Endothelial cell of umbilical vein (primary cell): ENCODE results near the gene SHISA9.

Experiments used
- EZH2 ChIP-seq: IDR thresholded peaks from 2 replicates; pipeline ENCODE4 v1.6.1; 2012; ENCODE audit warnings: borderline replicate concordance, low read depth, mild to moderate bottlenecking, moderate library complexity, low read length, inconsistent platforms; ENCODE audit not compliant: severe bottlenecking
- FOS ChIP-seq: IDR thresholded peaks from 2 replicates; pipeline ENCODE4 v1.6.1; 2011; ENCODE audit warnings: mild to moderate bottlenecking, low read length, moderate library complexity, borderline replicate concordance; ENCODE audit not compliant: insufficient read depth
- JUN ChIP-seq: IDR thresholded peaks from 2 replicates; pipeline ENCODE4 v1.6.1; 2011; ENCODE audit warnings: borderline replicate concordance, low read depth; ENCODE audit not compliant: insufficient read length, insufficient read depth
- MYC ChIP-seq: IDR thresholded peaks from one replicate; pipeline ENCODE4 v1.6.1; 2011; ENCODE audit warnings: mild to moderate bottlenecking, low read depth, low read length
- POLR2A ChIP-seq: IDR thresholded peaks from 2 replicates; pipeline ENCODE4 v1.6.1; 2012; ENCODE audit warnings: low read depth, mild to moderate bottlenecking, control low read depth, low read length
- POLR2AphosphoS5 ChIP-seq: IDR thresholded peaks from 2 replicates; pipeline ENCODE4 v1.6.1; 2012; ENCODE audit warnings: low read depth, mild to moderate bottlenecking, control low read depth, low read length, moderate library complexity; ENCODE audit not compliant: insufficient read depth
- TF ChIP-seq, protein P1 (sequence below), 2 donors: IDR thresholded peaks; 1 replicate in 1 of 2; 2 replicates in 1 of 2; pipeline ENCODE4 v1.5.1; 2011; ENCODE audit warnings: low read length in 2 of 2, mild to moderate bottlenecking in 2 of 2, moderate library complexity in 2 of 2, control low read depth in 1 of 2, inconsistent platforms in 1 of 2, low read depth in 1 of 2; ENCODE audit not compliant: insufficient read depth in 1 of 2; ENCODE audit errors: extremely low read depth in 1 of 2
- TF ChIP-seq, protein P2 (sequence below): IDR thresholded peaks from 2 replicates; pipeline ENCODE4 v1.6.1; 2011; ENCODE audit not compliant: insufficient read depth, insufficient read length

DNA sequence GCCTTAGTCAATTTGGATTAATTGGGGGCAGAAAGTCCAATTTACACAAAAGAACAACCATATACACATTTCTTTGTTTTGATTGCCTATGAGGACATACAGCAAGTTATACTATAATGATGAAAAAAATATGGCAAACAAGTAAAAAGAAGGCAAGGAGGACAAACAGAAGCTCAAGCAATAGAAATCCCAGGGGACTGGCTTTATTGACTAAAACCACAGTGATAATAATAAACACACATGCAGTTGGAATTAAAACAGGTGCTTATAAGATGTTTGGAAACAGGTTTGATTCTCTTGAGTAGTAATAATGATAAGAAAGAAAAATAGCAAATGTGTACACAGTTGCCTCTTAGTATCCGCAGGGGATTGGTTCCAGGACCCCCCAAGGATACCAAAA lies 176.4 kb downstream of the SHISA9 start:
- TF ChIP-seq, protein P1, sequence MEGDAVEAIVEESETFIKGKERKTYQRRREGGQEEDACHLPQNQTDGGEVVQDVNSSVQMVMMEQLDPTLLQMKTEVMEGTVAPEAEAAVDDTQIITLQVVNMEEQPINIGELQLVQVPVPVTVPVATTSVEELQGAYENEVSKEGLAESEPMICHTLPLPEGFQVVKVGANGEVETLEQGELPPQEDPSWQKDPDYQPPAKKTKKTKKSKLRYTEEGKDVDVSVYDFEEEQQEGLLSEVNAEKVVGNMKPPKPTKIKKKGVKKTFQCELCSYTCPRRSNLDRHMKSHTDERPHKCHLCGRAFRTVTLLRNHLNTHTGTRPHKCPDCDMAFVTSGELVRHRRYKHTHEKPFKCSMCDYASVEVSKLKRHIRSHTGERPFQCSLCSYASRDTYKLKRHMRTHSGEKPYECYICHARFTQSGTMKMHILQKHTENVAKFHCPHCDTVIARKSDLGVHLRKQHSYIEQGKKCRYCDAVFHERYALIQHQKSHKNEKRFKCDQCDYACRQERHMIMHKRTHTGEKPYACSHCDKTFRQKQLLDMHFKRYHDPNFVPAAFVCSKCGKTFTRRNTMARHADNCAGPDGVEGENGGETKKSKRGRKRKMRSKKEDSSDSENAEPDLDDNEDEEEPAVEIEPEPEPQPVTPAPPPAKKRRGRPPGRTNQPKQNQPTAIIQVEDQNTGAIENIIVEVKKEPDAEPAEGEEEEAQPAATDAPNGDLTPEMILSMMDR (IDR thresholded peaks at IDR 0.05; ENCODE audit: extremely low read depth in 1 of 2, insufficient read depth in 1 of 2, low read depth in 1 of 2, low read length in 2 of 2): no peak
- TF ChIP-seq EZH2 (no peak), POLR2A (no peak), POLR2AphosphoS5 (no peak), JUN (no peak), MYC (no peak), FOS (no peak)
- TF ChIP-seq, protein P2, sequence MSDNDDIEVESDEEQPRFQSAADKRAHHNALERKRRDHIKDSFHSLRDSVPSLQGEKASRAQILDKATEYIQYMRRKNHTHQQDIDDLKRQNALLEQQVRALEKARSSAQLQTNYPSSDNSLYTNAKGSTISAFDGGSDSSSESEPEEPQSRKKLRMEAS: no peak
